ENCODE data around the gene GADD45G.

GADD45G gene

GRCh38 chr9:89629081-89629976 is 24.5 kb downstream of the GADD45G start:
- FAIRE-seq (no peak), DNase-seq (ENCODE audit: low spot score) (no peak)

- FAIRE-seq (no peak), DNase-seq (ENCODE audit: low spot score) (no peak)
Observed at GRCh38 chr9:89630508-89630907, 25.7 kb downstream of the GADD45G start.

- DNase-seq (ENCODE audit: low spot score) (no peak), FAIRE-seq (no peak)
Observed at GRCh38 chr9:89631384-89631783, 26.6 kb downstream of the GADD45G start.

- DNase-seq (ENCODE audit: low spot score): no peak
- no peak for FAIRE-seq
Observed at GRCh38 chr9:89632192-89632733, 27.5 kb downstream of the GADD45G start.

- FAIRE-seq (no peak), DNase-seq (ENCODE audit: low spot score) (no peak)
Observed at GRCh38 chr9:89632736-89633135, 27.9 kb downstream of the GADD45G start.

GRCh38 chr9:89633404-89633803 is 28.6 kb downstream of the GADD45G start:
- no peak for FAIRE-seq
- no peak for DNase-seq (ENCODE audit: low spot score)

GRCh38 chr9:89633920-89634319 is 29.1 kb downstream of the GADD45G start:
- DNase-seq (ENCODE audit: low spot score): no peak
- FAIRE-seq: no peak

- no peak for FAIRE-seq
- peak; percentile 58 for DNase-seq (ENCODE audit: low spot score)
Observed at GRCh38 chr9:89634995-89635742, 30.4 kb downstream of the GADD45G start.

GRCh38 chr9:89635816-89636215 is 31.0 kb downstream of the GADD45G start:
- DNase-seq (ENCODE audit: low spot score) (peak; percentile 55), FAIRE-seq (no peak)

- DNase-seq (ENCODE audit: low spot score) (no peak), FAIRE-seq (no peak)
Observed at GRCh38 chr9:89637787-89638186, 33.0 kb downstream of the GADD45G start.

GRCh38 chr9:89638359-89638758 is 33.5 kb downstream of the GADD45G start:
- no peak for DNase-seq (ENCODE audit: low spot score)
- no peak for FAIRE-seq

- no peak for FAIRE-seq
- DNase-seq (ENCODE audit: low spot score): no peak
Observed at GRCh38 chr9:89638893-89639292, 34.1 kb downstream of the GADD45G start.

GRCh38 chr9:89639367-89639795 is 34.6 kb downstream of the GADD45G start:
- FAIRE-seq (no peak), DNase-seq (ENCODE audit: low spot score) (no peak)

- no peak for FAIRE-seq
- no peak for DNase-seq (ENCODE audit: low spot score)
Observed at GRCh38 chr9:89639961-89640360, 35.1 kb downstream of the GADD45G start.

- no peak for DNase-seq (ENCODE audit: low spot score)
- FAIRE-seq: no peak
Observed at GRCh38 chr9:89640361-89640760, 35.5 kb downstream of the GADD45G start.

- DNase-seq (ENCODE audit: low spot score) (no peak), FAIRE-seq (no peak)
Observed at GRCh38 chr9:89640801-89641200, 36.0 kb downstream of the GADD45G start.

- DNase-seq (ENCODE audit: low spot score): no peak
- no peak for FAIRE-seq
Observed at GRCh38 chr9:89641980-89642379, 37.2 kb downstream of the GADD45G start.

- DNase-seq (ENCODE audit: low spot score) (no peak), FAIRE-seq (no peak)
Observed at GRCh38 chr9:89642789-89643188, 38.0 kb downstream of the GADD45G start.

- FAIRE-seq: no peak
- DNase-seq (ENCODE audit: low spot score): no peak
Observed at GRCh38 chr9:89646189-89646939, 41.6 kb downstream of the GADD45G start.

GRCh38 chr9:89647366-89648128 is 42.7 kb downstream of the GADD45G start:
- DNase-seq (ENCODE audit: low spot score): no peak
- FAIRE-seq: no peak

Measured in urothelium cell line (cell line).